A549 treated with CpdA at 1 μM for 4 hours (cell line): ENCODE data around the gene PLCH2. TPM values are rescaled to one million over a fixed set of nuclear protein-coding genes. Genes with fewer than 3 reads are reported as not detected.

ENCODE experiments used
- total RNA-seq: library from RNA; stranded (reverse); fragments of 200-300 nt; extraction: Qiagen RNA extraction; gene quantifications from 5 replicates; pipeline ENCODE4 v1.2.3, GENCODE V29; 2022; ENCODE audit warnings: low read depth

PLCH2 gene, protein sequence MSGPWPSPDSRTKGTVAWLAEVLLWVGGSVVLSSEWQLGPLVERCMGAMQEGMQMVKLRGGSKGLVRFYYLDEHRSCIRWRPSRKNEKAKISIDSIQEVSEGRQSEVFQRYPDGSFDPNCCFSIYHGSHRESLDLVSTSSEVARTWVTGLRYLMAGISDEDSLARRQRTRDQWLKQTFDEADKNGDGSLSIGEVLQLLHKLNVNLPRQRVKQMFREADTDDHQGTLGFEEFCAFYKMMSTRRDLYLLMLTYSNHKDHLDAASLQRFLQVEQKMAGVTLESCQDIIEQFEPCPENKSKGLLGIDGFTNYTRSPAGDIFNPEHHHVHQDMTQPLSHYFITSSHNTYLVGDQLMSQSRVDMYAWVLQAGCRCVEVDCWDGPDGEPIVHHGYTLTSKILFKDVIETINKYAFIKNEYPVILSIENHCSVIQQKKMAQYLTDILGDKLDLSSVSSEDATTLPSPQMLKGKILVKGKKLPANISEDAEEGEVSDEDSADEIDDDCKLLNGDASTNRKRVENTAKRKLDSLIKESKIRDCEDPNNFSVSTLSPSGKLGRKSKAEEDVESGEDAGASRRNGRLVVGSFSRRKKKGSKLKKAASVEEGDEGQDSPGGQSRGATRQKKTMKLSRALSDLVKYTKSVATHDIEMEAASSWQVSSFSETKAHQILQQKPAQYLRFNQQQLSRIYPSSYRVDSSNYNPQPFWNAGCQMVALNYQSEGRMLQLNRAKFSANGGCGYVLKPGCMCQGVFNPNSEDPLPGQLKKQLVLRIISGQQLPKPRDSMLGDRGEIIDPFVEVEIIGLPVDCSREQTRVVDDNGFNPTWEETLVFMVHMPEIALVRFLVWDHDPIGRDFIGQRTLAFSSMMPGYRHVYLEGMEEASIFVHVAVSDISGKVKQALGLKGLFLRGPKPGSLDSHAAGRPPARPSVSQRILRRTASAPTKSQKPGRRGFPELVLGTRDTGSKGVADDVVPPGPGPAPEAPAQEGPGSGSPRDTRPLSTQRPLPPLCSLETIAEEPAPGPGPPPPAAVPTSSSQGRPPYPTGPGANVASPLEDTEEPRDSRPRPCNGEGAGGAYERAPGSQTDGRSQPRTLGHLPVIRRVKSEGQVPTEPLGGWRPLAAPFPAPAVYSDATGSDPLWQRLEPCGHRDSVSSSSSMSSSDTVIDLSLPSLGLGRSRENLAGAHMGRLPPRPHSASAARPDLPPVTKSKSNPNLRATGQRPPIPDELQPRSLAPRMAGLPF (N-terminal part only)
- 0.15 to 0.41 TPM (median 0.34 TPM) in 5 replicates for total RNA-seq

DNA sequence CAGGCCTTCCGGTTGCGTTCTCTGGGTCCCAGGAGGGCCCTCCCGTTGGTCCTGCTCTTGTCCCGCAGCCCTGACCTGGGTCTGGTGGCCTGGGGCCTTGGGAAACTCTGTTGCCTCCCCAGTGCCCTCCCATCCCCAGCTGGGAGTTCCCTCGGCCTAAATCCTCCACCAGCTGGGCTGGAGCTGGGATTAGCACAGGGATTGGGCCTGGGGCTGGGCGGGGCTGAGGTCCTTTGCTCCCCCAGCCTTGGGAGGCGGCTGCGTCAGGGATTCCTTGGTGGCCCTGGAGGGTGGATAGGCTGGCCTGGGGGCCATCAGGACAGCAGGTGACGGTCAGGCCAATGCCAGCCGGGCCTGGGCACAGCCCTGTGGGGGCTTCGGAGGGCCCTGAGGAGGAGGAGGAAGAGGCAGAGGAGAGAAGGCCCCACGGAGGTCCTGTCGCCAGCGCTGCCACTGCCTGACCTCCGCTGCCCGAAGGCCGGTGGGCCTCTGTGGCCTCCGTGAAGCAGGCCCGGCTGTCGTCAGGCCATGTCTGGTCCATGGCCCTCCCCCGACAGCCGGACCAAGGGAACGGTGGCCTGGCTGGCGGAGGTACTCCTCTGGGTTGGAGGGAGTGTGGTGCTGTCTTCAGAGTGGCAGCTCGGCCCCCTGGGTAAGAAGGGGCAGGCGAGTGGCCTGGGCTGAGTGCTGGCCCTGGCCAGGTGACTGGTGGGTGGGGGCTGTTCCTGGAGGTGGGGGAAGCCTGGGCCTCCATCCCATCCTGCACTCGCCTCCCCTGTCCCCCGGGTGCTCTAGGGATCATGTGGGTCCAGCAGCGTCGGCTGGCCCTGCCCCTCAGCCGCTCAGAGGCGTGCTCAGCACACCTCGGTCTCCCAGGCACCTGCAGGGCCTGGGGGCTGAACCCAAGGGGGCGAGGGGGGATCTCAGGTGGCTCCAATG lies at the start of gene PLCH2:
PLCH2 (plus strand) TSS at position 229 of the 939 bp plus-strand sequence; CDS start at position 529, 300 bp downstream.

GRCh38 chr1:2525920-2526823 lies 50.1 kb downstream of the PLCH2 start, which contains the start of gene PANK4:
TSS of gene PANK4 (minus strand) at chr1:2526596. CDS start at chr1:2526587, 9 bp downstream.

DNA sequence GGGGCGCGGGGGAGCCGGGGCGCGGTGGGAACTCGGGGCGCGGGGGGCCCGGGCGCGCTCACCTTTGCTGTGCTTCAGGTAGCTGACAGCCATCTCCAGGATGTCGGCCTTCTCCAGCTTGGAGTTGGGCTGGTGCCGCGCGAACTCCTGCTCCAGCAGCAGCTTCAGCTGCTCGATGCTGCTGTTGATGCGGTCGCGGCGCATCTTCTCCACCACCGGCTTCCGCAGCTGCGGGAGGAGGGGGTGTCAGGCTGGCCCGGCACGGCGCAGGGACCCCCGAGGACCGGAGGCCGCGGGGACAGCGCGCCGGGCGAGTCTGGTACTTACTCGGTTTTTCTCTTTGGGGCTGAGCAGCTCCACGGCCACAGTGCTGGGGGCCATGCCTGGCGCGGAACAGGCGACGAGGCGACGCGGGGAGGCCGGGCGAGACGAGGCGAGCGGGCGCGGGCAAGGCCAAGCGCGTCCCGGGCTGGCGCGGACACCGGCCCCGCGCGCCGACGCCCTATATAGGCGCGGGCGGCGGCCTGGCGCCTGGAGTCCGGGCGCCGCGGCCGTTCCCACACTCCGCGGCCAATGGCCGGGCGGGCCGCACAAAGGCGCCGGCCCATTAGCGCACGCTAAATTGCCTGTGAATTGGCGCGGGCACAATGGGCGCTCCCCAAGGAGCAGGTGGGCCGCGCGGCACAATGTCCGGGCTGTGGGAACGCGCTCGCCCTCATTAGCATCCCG lies 53.9 kb downstream of the PLCH2 start, which contains the start of gene HES5:
HES5 (minus strand) TSS at position 480 of the 729 bp plus-strand sequence; CDS start at position 381, 99 bp downstream.

Other genes starting within 250 kb of the PLCH2 start
- 20.8 to 23.4 TPM (median 21.7 TPM) in 5 replicates for gene SKI, start 248.0 kb upstream of the PLCH2 start, total RNA-seq
- gene MORN1, start 84.7 kb upstream of the PLCH2 start, total RNA-seq = 5.6 to 7.3 TPM (median 6.3 TPM) in 5 replicates
- 91.9 to 132 TPM (median 121 TPM) in 5 replicates for gene RER1, start 84.4 kb upstream of the PLCH2 start, total RNA-seq
- 17.7 to 23.7 TPM (median 20.8 TPM) in 5 replicates for gene PEX10, start 63.7 kb upstream of the PLCH2 start, total RNA-seq
- 9.2 to 12.0 TPM (median 9.9 TPM) in 5 replicates for gene PANK4, start 50.3 kb downstream of the PLCH2 start, total RNA-seq
- gene HES5, start 54.0 kb downstream of the PLCH2 start, total RNA-seq = not detected in 5 replicates
- gene TNFRSF14, start 80.1 kb downstream of the PLCH2 start, total RNA-seq = 0.08 to 0.22 TPM (median 0.16 TPM) in 4 of 5 replicates, not detected in the other
- gene PRXL2B, start 110.5 kb downstream of the PLCH2 start, total RNA-seq = 15.9 to 22.1 TPM (median 19.3 TPM) in 5 replicates
- gene MMEL1, start 156.7 kb downstream of the PLCH2 start, total RNA-seq = 0.11 to 0.35 TPM in 2 of 5 replicates, not detected in the others